NCI-H2227 treated with DMSO at 0.1 percent for 48 hours (cell line): ENCODE measurements around the gene GRIP2.

ENCODE experiments used
- DNase-seq: peaks from one replicate; lab custom pipeline; 2025; lab: John Stamatoyannopoulos, UW

GRIP2 gene

GRCh38 chr3:14466179-14466903, 73.8 kb downstream of the GRIP2 start:
- no peak for DNase-seq

- no peak for DNase-seq
Observed at GRCh38 chr3:14465425-14465824, 74.7 kb downstream of the GRIP2 start.

GRCh38 chr3:14464521-14464920, 75.6 kb downstream of the GRIP2 start:
- DNase-seq, result no peak

GRCh38 chr3:14464141-14464465, 76.0 kb downstream of the GRIP2 start:
- DNase-seq, result no peak

- DNase-seq, result no peak
Observed at GRCh38 chr3:14463330-14464140, 76.6 kb downstream of the GRIP2 start.

GRCh38 chr3:14462738-14463137, 77.4 kb downstream of the GRIP2 start:
- DNase-seq, result no peak

GRCh38 chr3:14461748-14462324, 78.3 kb downstream of the GRIP2 start:
- no peak for DNase-seq

- DNase-seq, result no peak
Observed at GRCh38 chr3:14461006-14461747, 79.0 kb downstream of the GRIP2 start.

GRCh38 chr3:14460342-14461005, 79.7 kb downstream of the GRIP2 start:
- DNase-seq, result no peak

GRCh38 chr3:14459787-14460186, 80.4 kb downstream of the GRIP2 start:
- no peak for DNase-seq

- DNase-seq, result no peak
Observed at GRCh38 chr3:14459384-14459783, 80.8 kb downstream of the GRIP2 start.

- DNase-seq, result no peak
Observed at GRCh38 chr3:14458434-14459275, 81.5 kb downstream of the GRIP2 start.

- no peak for DNase-seq
Observed at GRCh38 chr3:14457999-14458398, 82.1 kb downstream of the GRIP2 start.

GRCh38 chr3:14457481-14457880, 82.7 kb downstream of the GRIP2 start:
- no peak for DNase-seq

GRCh38 chr3:14456794-14457193, 83.3 kb downstream of the GRIP2 start:
- DNase-seq, result no peak

- no peak for DNase-seq
Observed at GRCh38 chr3:14455571-14456317, 84.4 kb downstream of the GRIP2 start.

- no peak for DNase-seq
Observed at GRCh38 chr3:14454639-14455310, 85.4 kb downstream of the GRIP2 start.

- DNase-seq, result no peak
Observed at GRCh38 chr3:14453876-14454638, 86.1 kb downstream of the GRIP2 start.
